ENCODE data around the gene MCM5. TPM values are rescaled to one million over a fixed set of nuclear protein-coding genes. Genes with fewer than 3 reads are reported as not detected.

The MCM5 gene
- total and polyA plus RNA-seq, 2 of the 13 experiments (the other 11 are each of a cell fraction or from before 2014, with no cell fraction given) = 40.2 to 93.5 TPM

GRCh38 chr22:35350539-35351503, 49.1 kb upstream of the MCM5 start (continued):
- TF ChIP-seq SKIL (CRISPR knock-in tag; IDR thresholded peaks at IDR 0.05; ENCODE audit: borderline replicate concordance) = no peak
- 0 out of 2 replicates have a peak, but pooled peaks have one; percentile 34 for TF ChIP-seq SRY (CRISPR knock-in tag; IDR thresholded peaks at IDR 0.05)
- TF ChIP-seq ZBTB43 (CRISPR knock-in tag; conservative IDR thresholded peaks at IDR 0.05) = peak; percentile 84
- 0 out of 2 replicates have a peak, but pooled peaks have one; percentile 62 for TF ChIP-seq ZIK1 (CRISPR knock-in tag; IDR thresholded peaks at IDR 0.05; ENCODE audit: borderline replicate concordance, low read depth)
- TF ChIP-seq MEIS1 (CRISPR knock-in tag; IDR thresholded peaks at IDR 0.05; ENCODE audit: borderline replicate concordance) = no peak
- TF ChIP-seq HOMEZ (CRISPR knock-in tag; IDR thresholded peaks at IDR 0.05; ENCODE audit: low read depth) = no peak
- TF ChIP-seq MXD4 (CRISPR knock-in tag; IDR thresholded peaks at IDR 0.05) = 0 out of 2 replicates have a peak, but pooled peaks have one; percentile 23
- peak; percentile 50; the same call in 1 of the 2 replicates for TF ChIP-seq KLF9 (CRISPR knock-in tag; IDR thresholded peaks at IDR 0.05; ENCODE audit: low read depth)
- TF ChIP-seq ZNF790 (CRISPR knock-in tag; IDR thresholded peaks at IDR 0.05; ENCODE audit: borderline replicate concordance) = no peak
- TF ChIP-seq ZNF619 (CRISPR knock-in tag; IDR thresholded peaks at IDR 0.05) = 0 out of 2 replicates have a peak, but pooled peaks have one; percentile 15
- TF ChIP-seq HNF4G (IDR thresholded peaks at IDR 0.05; ENCODE audit: borderline replicate concordance, low read depth, low read length) = peak; percentile 15; the same call in 1 of the 2 replicates
- no peak for TF ChIP-seq HNF4G (CRISPR knock-in tag; IDR thresholded peaks at IDR 0.05; ENCODE audit: borderline replicate concordance, low read depth)
- TF ChIP-seq THAP7 (CRISPR knock-in tag; IDR thresholded peaks at IDR 0.05) = no peak
- peak; percentile 52; the same call in 1 of the 2 replicates for TF ChIP-seq ZNF557 (CRISPR knock-in tag; IDR thresholded peaks at IDR 0.05)
- TF ChIP-seq SMAD9 (CRISPR knock-in tag; IDR thresholded peaks at IDR 0.05) = no peak
- TF ChIP-seq TEAD3 (CRISPR knock-in tag; optimal IDR thresholded peaks at IDR 0.05; ENCODE audit: borderline replicate concordance) = peak; percentile 43
- peak; percentile 19; the same call in 1 of the 2 replicates for TF ChIP-seq NCOA2 (CRISPR knock-in tag; IDR thresholded peaks at IDR 0.05)
- peak; percentile 31; the same call in 1 of the 2 replicates for TF ChIP-seq ZSCAN5A (CRISPR knock-in tag; IDR thresholded peaks at IDR 0.05; ENCODE audit: borderline replicate concordance)
- TF ChIP-seq IKZF1 (IDR thresholded peaks at IDR 0.05) = no peak
- peak; percentile 61; the same call in 1 of the 2 replicates for TF ChIP-seq ZFP1 (CRISPR knock-in tag; IDR thresholded peaks at IDR 0.05)
- 0 out of 2 replicates have a peak, but pooled peaks have one; percentile 51 for TF ChIP-seq PAF1 (CRISPR knock-in tag; IDR thresholded peaks at IDR 0.05)

Measured in HepG2 (cell line).